ENCODE measurements around the gene ENOX1. TPM values are rescaled to one million over a fixed set of nuclear protein-coding genes. Genes with fewer than 3 reads are reported as not detected.

ENOX1 gene
- total RNA-seq, 4 donors from 2014 or later = 0.25 to 0.52 (median 0.33) TPM

DNA sequence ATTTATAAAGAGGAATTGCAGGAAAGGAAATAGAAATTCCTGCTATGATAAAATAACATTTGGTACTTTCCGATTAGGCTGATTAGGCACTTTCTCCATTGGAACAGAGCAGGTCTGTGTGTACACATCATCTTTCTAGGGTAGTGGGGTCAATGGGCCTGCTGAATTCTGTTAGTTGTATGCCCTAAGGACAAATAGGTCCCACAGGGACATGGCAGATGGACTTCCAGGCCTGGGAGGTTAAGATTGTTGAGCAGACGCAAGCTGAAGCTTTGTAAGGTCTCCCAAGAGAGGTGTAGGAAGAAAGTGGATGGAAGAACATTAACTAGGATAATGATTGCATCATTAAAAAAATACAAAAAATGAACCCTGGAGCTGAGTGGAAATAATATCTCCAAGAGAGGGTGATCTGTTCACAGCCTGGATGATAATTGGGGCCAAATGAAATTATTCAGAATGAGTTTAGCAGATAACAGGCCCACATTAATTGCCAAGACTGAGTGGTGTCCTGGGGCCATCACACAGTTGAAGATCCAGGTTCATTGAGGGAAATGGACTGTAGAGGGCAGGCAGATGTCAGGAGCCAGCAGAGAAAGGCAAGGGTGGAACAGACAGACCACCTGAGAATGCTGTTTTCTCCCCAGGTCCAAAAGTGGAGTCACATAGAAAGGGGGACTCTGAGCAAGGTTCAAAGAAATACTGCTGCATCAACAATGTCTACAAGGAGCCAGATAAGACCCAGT lies 548.3 kb downstream of the ENOX1 start:
- TF ChIP-seq EP300 (IDR thresholded peaks at IDR 0.05) (no peak), POLR2A (IDR thresholded peaks at IDR 0.05) (no peak), CTCF (IDR thresholded peaks at IDR 0.05) (no peak)
- WGBS = 82% methylated on average over 2 of the region's 2 CpGs
- H3K4me3 ChIP-seq = no peak overlapping the region
- no peak overlapping the region for H3K27ac ChIP-seq
- H3K4me1 ChIP-seq = no peaks in the 10 kb centered on the region
- no peaks in the 10 kb centered on the region for H3K27me3 ChIP-seq
- H3K9me3 ChIP-seq = no peaks in the 10 kb centered on the region
- no peak for DNase-seq (ENCODE audit: low spot score in 2 of 2)
- no peaks in the 10 kb centered on the region for H3K36me3 ChIP-seq

DNA sequence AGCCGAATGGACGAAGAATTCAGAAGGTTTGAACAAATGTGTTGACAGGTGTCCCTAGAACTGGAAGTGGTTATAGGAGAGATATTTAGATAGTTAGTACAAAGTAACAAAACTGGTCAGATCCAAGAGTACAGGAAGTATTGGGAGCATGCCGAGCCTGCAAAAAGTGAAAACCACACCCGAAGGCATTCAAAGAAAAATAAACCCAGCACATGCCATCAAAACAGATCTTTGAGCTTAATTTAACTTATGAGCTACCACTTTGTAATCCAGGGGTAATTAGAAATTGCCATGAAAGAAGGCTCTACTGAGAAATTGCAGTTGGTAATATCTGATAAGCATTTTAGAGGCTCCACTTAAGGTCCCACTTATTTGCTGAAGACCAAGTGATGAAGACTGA lies 549.2 kb downstream of the ENOX1 start:
- no peak for TF ChIP-seq EP300 (IDR thresholded peaks at IDR 0.05)
- TF ChIP-seq POLR2A (IDR thresholded peaks at IDR 0.05) = no peak
- TF ChIP-seq POLR2AphosphoS5 (IDR thresholded peaks at IDR 0.05) = no peak
- no peak for TF ChIP-seq CTCF (IDR thresholded peaks at IDR 0.05)
- H3K36me3 ChIP-seq = no peaks in the 10 kb centered on the region
- DNase-seq (ENCODE audit: low spot score in 2 of 2) = no peak
- no peaks in the 10 kb centered on the region for H3K4me1 ChIP-seq
- H3K4me3 ChIP-seq = no peak overlapping the region
- H3K9me3 ChIP-seq = no peaks in the 10 kb centered on the region
- H3K27me3 ChIP-seq = no peaks in the 10 kb centered on the region
- no peak overlapping the region for H3K27ac ChIP-seq
- WGBS = 62% methylated on average over 4 of the region's 4 CpGs

GRCh38 chr13:43235028-43235427 lies 551.7 kb downstream of the ENOX1 start:
- no peaks in the 10 kb centered on the region for H3K4me1 ChIP-seq
- H3K9me3 ChIP-seq = no peaks in the 10 kb centered on the region
- 48% methylated on average over 1 of the region's 1 CpG for WGBS
- H3K27ac ChIP-seq = no peak overlapping the region
- no peak overlapping the region for H3K4me3 ChIP-seq
- DNase-seq (ENCODE audit: low spot score in 2 of 2) = no peak
- H3K36me3 ChIP-seq = no peaks in the 10 kb centered on the region
- no peaks in the 10 kb centered on the region for H3K27me3 ChIP-seq
- TF ChIP-seq POLR2AphosphoS5 (IDR thresholded peaks at IDR 0.05) = no peak
- no peak for TF ChIP-seq CTCF (IDR thresholded peaks at IDR 0.05)
- TF ChIP-seq EP300 (IDR thresholded peaks at IDR 0.05) = no peak
- TF ChIP-seq POLR2A (IDR thresholded peaks at IDR 0.05) = no peak

GRCh38 chr13:43232873-43233265 lies 553.9 kb downstream of the ENOX1 start:
- Histone ChIP-seq H3K4me1 (no peaks in the 10 kb centered on the region), H3K36me3 (no peaks in the 10 kb centered on the region), H3K27ac (no peak overlapping the region), H3K27me3 (no peaks in the 10 kb centered on the region), H3K4me3 (no peak overlapping the region), H3K9me3 (no peaks in the 10 kb centered on the region)
- 82% methylated on average over 1 of the region's 1 CpG for WGBS
- no peak for DNase-seq (ENCODE audit: low spot score in 2 of 2)
- no peak for TF ChIP-seq POLR2A (IDR thresholded peaks at IDR 0.05)
- no peak for TF ChIP-seq CTCF (IDR thresholded peaks at IDR 0.05)
- TF ChIP-seq EP300 (IDR thresholded peaks at IDR 0.05) = no peak

DNA sequence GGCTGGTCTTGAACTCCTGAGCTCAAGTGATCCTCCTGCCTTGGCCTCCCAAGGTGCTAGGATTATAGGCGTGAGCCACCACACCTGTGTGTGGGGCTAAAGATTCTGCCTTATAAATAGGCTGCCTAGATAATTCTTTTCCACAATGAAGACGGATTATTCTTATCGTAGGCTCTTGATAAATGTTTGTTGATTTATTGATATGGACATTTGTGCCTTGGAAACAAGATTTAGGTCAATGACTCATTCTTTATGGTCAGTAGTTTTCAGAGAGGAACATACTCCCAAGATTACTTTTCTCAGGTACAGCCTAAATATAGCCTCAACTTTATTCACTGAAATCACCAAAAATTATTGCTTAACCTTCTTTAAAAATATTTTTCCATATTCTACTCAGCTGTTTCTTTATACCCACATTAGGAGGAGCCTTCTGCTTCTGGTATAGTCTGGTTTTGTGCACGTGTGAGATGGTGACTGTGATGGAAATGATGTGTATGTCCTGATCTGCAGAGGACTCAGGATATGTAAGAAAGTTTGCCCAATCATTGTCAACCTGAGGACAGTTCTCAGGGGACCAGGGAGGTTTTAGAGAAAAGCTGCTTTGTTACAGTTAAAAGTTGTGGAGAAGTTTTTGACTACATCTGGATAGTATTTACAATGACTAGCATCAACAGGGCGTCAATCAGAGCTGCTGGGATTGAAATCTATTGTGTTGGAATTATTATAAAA lies 554.5 kb downstream of the ENOX1 start:
- TF ChIP-seq EP300 (IDR thresholded peaks at IDR 0.05) (no peak), POLR2A (IDR thresholded peaks at IDR 0.05) (no peak), POLR2AphosphoS5 (IDR thresholded peaks at IDR 0.05) (no peak), CTCF (IDR thresholded peaks at IDR 0.05) (no peak)
- no peak for DNase-seq (ENCODE audit: low spot score in 2 of 2)
- Histone ChIP-seq H3K27me3 (no peaks in the 10 kb centered on the region), H3K4me1 (no peaks in the 10 kb centered on the region), H3K36me3 (no peaks in the 10 kb centered on the region), H3K9me3 (no peaks in the 10 kb centered on the region), H3K4me3 (no peak overlapping the region), H3K27ac (no peak overlapping the region)
- 77% methylated on average over 5 of the region's 5 CpGs for WGBS
